ENCODE measurements around the gene GGT1. TPM values are rescaled to one million over a fixed set of nuclear protein-coding genes. Genes with fewer than 3 reads are reported as not detected.
"Not testable (repeated sequence)": the region's sequence is repeated elsewhere in the genome, so short reads cannot be mapped to it uniquely, and the experiment has no call there.

GGT1 gene
- total and polyA plus RNA-seq, 2 of the 8 experiments (the other 6 are each of a cell fraction or from before 2014, with no cell fraction given), result 14.4 to 29.2 TPM

GRCh38 chr22:24646756-24647155 lies 43.8 kb downstream of the GGT1 start:
- H3K9me3 ChIP-seq (ENCODE audit: insufficient read depth in 2 of 2, low read depth in 1 of 2, low read length in 1 of 2); H3K14ac ChIP-seq (ENCODE audit: insufficient read length); H3K56ac ChIP-seq (replicated peaks; ENCODE audit: insufficient read length, low read depth, low read length); H3K4me2 ChIP-seq (ENCODE audit: insufficient read depth in 1 of 2, low read depth in 2 of 2, low read length in 2 of 2); POLR2A ChIA-PET (ENCODE audit: partially characterized antibody); DNase-seq (ENCODE audit: low read depth in 1 of 2, low spot score in 2 of 2); H3K4me1 ChIP-seq (replicated peaks in 1 of 4; ENCODE audit: control insufficient read depth in 3 of 4, insufficient read depth in 4 of 4, low read length in 3 of 4); H4K5ac ChIP-seq (ENCODE audit: insufficient read length, low read depth, low read length); H4K91ac ChIP-seq (replicated peaks; ENCODE audit: insufficient read length, low read length); H3K36me3 ChIP-seq (ENCODE audit: control insufficient read depth in 2 of 4, insufficient read depth in 4 of 4, low read length in 3 of 4); H3K23ac ChIP-seq (ENCODE audit: insufficient read length); H2BK12ac ChIP-seq (ENCODE audit: low read depth, low read length); H2BK20ac ChIP-seq (ENCODE audit: low read length); H3K79me2 ChIP-seq (ENCODE audit: control insufficient read depth in 1 of 2, insufficient read depth in 2 of 2, low read length in 2 of 2); CTCF ChIA-PET (ENCODE audit: partially characterized antibody); H3K27me3 ChIP-seq (replicated peaks in 1 of 4; ENCODE audit: control insufficient read depth in 3 of 4, extremely low read depth in 1 of 4, insufficient read depth in 3 of 4, low read length in 3 of 4); H3K23me2 ChIP-seq (ENCODE audit: low read depth, low read length); H3K4ac ChIP-seq (replicated peaks; ENCODE audit: insufficient read length, low read depth, low read length); H2AK5ac ChIP-seq (ENCODE audit: low read depth, low read length); H3K18ac ChIP-seq (ENCODE audit: extremely low read depth, low read length); H3K27ac ChIP-seq (ENCODE audit: low read depth, low read length); H3K4me3 ChIP-seq (ENCODE audit: extremely low read depth in 1 of 4, insufficient read depth in 2 of 4, low read depth in 3 of 4, low read length in 4 of 4); H4K8ac ChIP-seq (ENCODE audit: extremely low read depth, insufficient read depth, low read length); H2BK15ac ChIP-seq (ENCODE audit: low read length); H2BK120ac ChIP-seq (replicated peaks; ENCODE audit: low read depth, low read length); H3K9ac ChIP-seq (replicated peaks in 1 of 4; ENCODE audit: extremely low read depth in 1 of 4, low read depth in 3 of 4, low read length in 3 of 4); FAIRE-seq; H2AFZ ChIP-seq (ENCODE audit: low read length); H3K79me1 ChIP-seq (ENCODE audit: low read depth, low read length); H2BK5ac ChIP-seq (ENCODE audit: low read depth, low read length); H4K20me1 ChIP-seq (replicated peaks in 1 of 2; ENCODE audit: control insufficient read depth in 1 of 2, insufficient read depth in 2 of 2, low read length in 2 of 2): not testable (repeated sequence)
- WGBS, 2 experiments (ENCODE audit: extremely low coverage in 1 of 2, insufficient coverage in 1 of 2, insufficient read length in 1 of 2, insufficient replicate concordance in 2 of 2, low coverage in 1 of 2, low lambda C conversion rate in 2 of 2, missing lambda C conversion rate in 1 of 2), result 96% methylated on average over 12 of the region's 19 CpGs; no CpG with 5 or more reads in 1 of the 2 experiments

GRCh38 chr22:24649371-24649770 lies 46.4 kb downstream of the GGT1 start:
- H4K5ac ChIP-seq (ENCODE audit: insufficient read length, low read depth, low read length); H3K4ac ChIP-seq (replicated peaks; ENCODE audit: insufficient read length, low read depth, low read length); H3K9me3 ChIP-seq (ENCODE audit: insufficient read depth in 2 of 2, low read depth in 1 of 2, low read length in 1 of 2); H2BK15ac ChIP-seq (ENCODE audit: low read length); H3K56ac ChIP-seq (replicated peaks; ENCODE audit: insufficient read length, low read depth, low read length); H3K4me2 ChIP-seq (ENCODE audit: insufficient read depth in 1 of 2, low read depth in 2 of 2, low read length in 2 of 2); H3K27me3 ChIP-seq (replicated peaks in 1 of 4; ENCODE audit: control insufficient read depth in 3 of 4, extremely low read depth in 1 of 4, insufficient read depth in 3 of 4, low read length in 3 of 4); H2AK5ac ChIP-seq (ENCODE audit: low read depth, low read length); H3K14ac ChIP-seq (ENCODE audit: insufficient read length); H2AFZ ChIP-seq (ENCODE audit: low read length); H3K79me1 ChIP-seq (ENCODE audit: low read depth, low read length); H2BK5ac ChIP-seq (ENCODE audit: low read depth, low read length); DNase-seq (ENCODE audit: low read depth in 1 of 2, low spot score in 2 of 2); H2BK12ac ChIP-seq (ENCODE audit: low read depth, low read length); H2BK120ac ChIP-seq (replicated peaks; ENCODE audit: low read depth, low read length); FAIRE-seq; H3K9ac ChIP-seq (replicated peaks in 1 of 4; ENCODE audit: extremely low read depth in 1 of 4, low read depth in 3 of 4, low read length in 3 of 4); H2BK20ac ChIP-seq (ENCODE audit: low read length); H3K23ac ChIP-seq (ENCODE audit: insufficient read length); H3K4me3 ChIP-seq (ENCODE audit: extremely low read depth in 1 of 4, insufficient read depth in 2 of 4, low read depth in 3 of 4, low read length in 4 of 4); H3K79me2 ChIP-seq (ENCODE audit: control insufficient read depth in 1 of 2, insufficient read depth in 2 of 2, low read length in 2 of 2); H3K18ac ChIP-seq (ENCODE audit: extremely low read depth, low read length); H3K23me2 ChIP-seq (ENCODE audit: low read depth, low read length); H4K20me1 ChIP-seq (replicated peaks in 1 of 2; ENCODE audit: control insufficient read depth in 1 of 2, insufficient read depth in 2 of 2, low read length in 2 of 2); H4K8ac ChIP-seq (ENCODE audit: extremely low read depth, insufficient read depth, low read length); H3K27ac ChIP-seq (ENCODE audit: low read depth, low read length); H4K91ac ChIP-seq (replicated peaks; ENCODE audit: insufficient read length, low read length); H3K36me3 ChIP-seq (ENCODE audit: control insufficient read depth in 2 of 4, insufficient read depth in 4 of 4, low read length in 3 of 4); POLR2A ChIA-PET (ENCODE audit: partially characterized antibody); CTCF ChIA-PET (ENCODE audit: partially characterized antibody); H3K4me1 ChIP-seq (replicated peaks in 1 of 4; ENCODE audit: control insufficient read depth in 3 of 4, insufficient read depth in 4 of 4, low read length in 3 of 4): not testable (repeated sequence)
- 80% methylated on average over 1 of the region's 4 CpGs; no CpG with 5 or more reads in 1 of the 2 experiments for WGBS, 2 experiments (ENCODE audit: extremely low coverage in 1 of 2, insufficient coverage in 1 of 2, insufficient read length in 1 of 2, insufficient replicate concordance in 2 of 2, low coverage in 1 of 2, low lambda C conversion rate in 2 of 2, missing lambda C conversion rate in 1 of 2)

Data from H1 (cell line).